ENCODE measurements around the gene LCN9. TPM values are rescaled to one million over a fixed set of nuclear protein-coding genes. Genes with fewer than 3 reads are reported as not detected.
A peak's percentile ranks its signal among the peaks of the same experiment; 100 is the strongest.
"Not testable (repeated sequence)": the region's sequence is repeated elsewhere in the genome, so short reads cannot be mapped to it uniquely, and the experiment has no call there.

Gene LCN9
- total and polyA plus RNA-seq, 7 experiments from 2014 or later = not detected

- H3K4me3 Mint-ChIP-seq = no peak overlapping the region
- intact Hi-C loops (cut with micrococcal nuclease) = no loop called here
- POLR2A ChIA-PET = no interaction called here
- H3K9me3 ChIP-seq (ENCODE audit: control insufficient read depth in 2 of 3, low read length in 3 of 3) = no peaks in the 10 kb centered on the region
- H3K27ac Mint-ChIP-seq = no peak overlapping the region
- H3K4me1 ChIP-seq (ENCODE audit: control insufficient read depth in 2 of 2, insufficient read depth in 2 of 2, low read length in 2 of 2) = no peaks in the 10 kb centered on the region
- H3K27me3 ChIP-seq (ENCODE audit: control insufficient read depth in 2 of 2, insufficient read depth in 2 of 2, low read length in 2 of 2) = peaks cover 0 to 3% of the 10 kb centered on the region in 2 donors
- H3K27me3 Mint-ChIP-seq = peaks cover 0 to 51% (median 37%) of the 10 kb centered on the region in 5 donors
- no peak for DNase-seq
- ATAC-seq = no peak
- H3K4me1 Mint-ChIP-seq = no peaks in the 10 kb centered on the region
- CTCF ChIA-PET = no interaction called here
- no peaks in the 10 kb centered on the region for H3K36me3 ChIP-seq (ENCODE audit: control insufficient read depth in 2 of 3, insufficient read depth in 3 of 3, low read length in 3 of 3)
- no peak overlapping the region for H3K27ac ChIP-seq (ENCODE audit: low read depth, low read length)
- no peak overlapping the region for H3K4me3 ChIP-seq (ENCODE audit: low read length)
- no peaks in the 10 kb centered on the region for H3K36me3 Mint-ChIP-seq
- H3K9me3 Mint-ChIP-seq = peaks cover 0 to 22% (median 9%) of the 10 kb centered on the region in 11 donors
Observed at GRCh38 chr9:135632841-135633240, 30.3 kb upstream of the LCN9 start.

- H3K4me3 Mint-ChIP-seq; H3K36me3 Mint-ChIP-seq; H3K36me3 ChIP-seq (ENCODE audit: control insufficient read depth in 2 of 3, insufficient read depth in 3 of 3, low read length in 3 of 3); H3K27ac Mint-ChIP-seq; ATAC-seq; H3K4me1 Mint-ChIP-seq; DNase-seq; H3K27me3 ChIP-seq (ENCODE audit: control insufficient read depth in 2 of 2, insufficient read depth in 2 of 2, low read length in 2 of 2); intact Hi-C loops (cut with micrococcal nuclease); H3K4me3 ChIP-seq (ENCODE audit: low read length); H3K4me1 ChIP-seq (ENCODE audit: control insufficient read depth in 2 of 2, insufficient read depth in 2 of 2, low read length in 2 of 2); POLR2A ChIA-PET; H3K9me3 ChIP-seq (ENCODE audit: control insufficient read depth in 2 of 3, low read length in 3 of 3); H3K27ac ChIP-seq (ENCODE audit: low read depth, low read length): not testable (repeated sequence)
- Mint-ChIP-seq H3K27me3 (peaks cover 0 to 59% (median 53%) of the 10 kb centered on the region in 5 donors), H3K9me3 (peaks cover 0 to 11% (median 2%) of the 10 kb centered on the region in 11 donors)
- CTCF ChIA-PET = interaction anchor here (0.7 kb wide), 1 partner anchor 34 kb away, joined by 3 read pairs; no protein-coding TSS in a partner anchor
Observed at GRCh38 chr9:135636930-135637530, 26.1 kb upstream of the LCN9 start.

DNA sequence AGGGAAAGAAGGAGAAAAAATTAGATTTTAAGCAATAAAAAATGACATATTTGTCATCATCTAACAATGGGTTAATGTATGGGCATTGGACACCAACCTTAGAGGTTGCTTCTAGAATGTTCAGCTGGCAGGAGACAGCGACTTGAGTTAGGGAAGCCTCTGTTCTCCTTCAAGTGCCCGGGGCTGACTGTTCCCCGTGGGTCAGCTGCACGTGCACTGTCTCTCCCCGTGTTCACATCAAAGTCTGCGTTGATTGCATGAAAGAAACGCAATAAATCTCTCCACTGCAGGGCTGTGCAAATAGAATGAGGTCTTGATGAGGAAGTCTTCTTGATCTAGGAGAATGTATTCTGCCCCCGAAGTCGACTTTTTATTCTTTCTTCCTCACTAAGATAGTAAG lies 23.9 kb upstream of the LCN9 start, which contains the start of gene GLT6D1:
Gene GLT6D1 (minus strand): TSS at position 345 of the 400 bp plus-strand sequence. CDS start 353 bp downstream, outside the sequence.
- Histone ChIP-seq H3K9me3 (ENCODE audit: control insufficient read depth in 2 of 3, low read length in 3 of 3) (peaks cover 0 to 2% (median 0%) of the 10 kb centered on the region in 3 experiments), H3K36me3 (ENCODE audit: control insufficient read depth in 2 of 3, insufficient read depth in 3 of 3, low read length in 3 of 3) (no peaks in the 10 kb centered on the region), H3K27ac (ENCODE audit: low read depth, low read length) (no peak within 1 kb of the TSS), H3K4me3 (ENCODE audit: low read length) (no peak within 1 kb of the TSS), H3K27me3 (ENCODE audit: control insufficient read depth in 2 of 2, insufficient read depth in 2 of 2, low read length in 2 of 2) (peaks cover 0 to 3% of the 10 kb centered on the region in 2 donors), H3K4me1 (ENCODE audit: control insufficient read depth in 2 of 2, insufficient read depth in 2 of 2, low read length in 2 of 2) (no peaks in the 10 kb centered on the region)
- peaks cover 1 to 24% (median 12%) of the 10 kb centered on the region in 11 donors for H3K9me3 Mint-ChIP-seq
- no peak within 1 kb of the TSS for H3K4me3 Mint-ChIP-seq
- ChIA-PET POLR2A (no interaction called here), CTCF (no interaction called here)
- H3K27me3 Mint-ChIP-seq = peaks cover 0 to 65% (median 54%) of the 10 kb centered on the region in 5 donors
- ATAC-seq (no peak), DNase-seq (no peak)
- peaks cover 0 to 4% (median 0%) of the 10 kb centered on the region in 7 donors for H3K4me1 Mint-ChIP-seq
- intact Hi-C loops (cut with micrococcal nuclease) = no loop called here
- H3K36me3 Mint-ChIP-seq = peaks cover 0 to 4% (median 0%) of the 10 kb centered on the region in 5 donors
- no peak within 1 kb of the TSS for H3K27ac Mint-ChIP-seq

GRCh38 chr9:135641047-135641446 lies 22.1 kb upstream of the LCN9 start:
- Mint-ChIP-seq H3K27ac (no peak overlapping the region), H3K4me3 (no peak overlapping the region), H3K9me3 (peaks cover 14 to 40% (median 24%) of the 10 kb centered on the region in 11 donors), H3K36me3 (peaks cover 0 to 13% (median 4%) of the 10 kb centered on the region in 5 donors), H3K27me3 (peaks cover 0 to 49% (median 42%) of the 10 kb centered on the region in 5 donors), H3K4me1 (peaks cover 0 to 4% (median 0%) of the 10 kb centered on the region in 7 donors)
- Histone ChIP-seq H3K27me3 (ENCODE audit: control insufficient read depth in 2 of 2, insufficient read depth in 2 of 2, low read length in 2 of 2) (peaks cover 0 to 3% of the 10 kb centered on the region in 2 donors), H3K36me3 (ENCODE audit: control insufficient read depth in 2 of 3, insufficient read depth in 3 of 3, low read length in 3 of 3) (no peaks in the 10 kb centered on the region), H3K27ac (ENCODE audit: low read depth, low read length) (no peak overlapping the region), H3K4me1 (ENCODE audit: control insufficient read depth in 2 of 2, insufficient read depth in 2 of 2, low read length in 2 of 2) (no peaks in the 10 kb centered on the region), H3K4me3 (ENCODE audit: low read length) (no peak overlapping the region), H3K9me3 (ENCODE audit: control insufficient read depth in 2 of 3, low read length in 3 of 3) (peaks cover 0 to 16% (median 0%) of the 10 kb centered on the region in 3 experiments)
- intact Hi-C loops (cut with micrococcal nuclease) = no loop called here
- DNase-seq (no peak), ATAC-seq (no peak)
- ChIA-PET CTCF (no interaction called here), POLR2A (no interaction called here)

DNA sequence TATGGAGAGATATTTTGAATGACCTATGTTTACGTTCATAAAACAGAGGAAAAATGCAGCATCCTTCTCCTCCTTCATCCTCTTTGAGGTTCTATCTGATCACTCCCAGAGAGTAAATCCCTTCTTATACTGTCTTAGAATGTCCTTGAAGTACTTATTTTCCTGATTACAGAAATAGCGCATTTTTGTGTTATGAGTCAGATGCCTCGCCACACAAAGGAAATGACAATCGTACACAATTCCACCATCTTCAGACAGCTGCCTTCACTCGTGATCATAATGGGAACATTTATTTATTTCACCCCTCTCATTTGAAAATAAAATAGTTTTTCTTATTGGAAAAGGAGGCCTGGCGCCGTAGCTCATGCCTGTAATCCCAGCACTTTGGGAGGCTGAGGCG lies 21.4 kb upstream of the LCN9 start:
- ChIA-PET POLR2A (no interaction called here), CTCF (no interaction called here)
- Histone ChIP-seq H3K4me1 (ENCODE audit: control insufficient read depth in 2 of 2, insufficient read depth in 2 of 2, low read length in 2 of 2) (no peaks in the 10 kb centered on the region), H3K27ac (ENCODE audit: low read depth, low read length) (no peak overlapping the region), H3K27me3 (ENCODE audit: control insufficient read depth in 2 of 2, insufficient read depth in 2 of 2, low read length in 2 of 2) (no peaks in the 10 kb centered on the region), H3K36me3 (ENCODE audit: control insufficient read depth in 2 of 3, insufficient read depth in 3 of 3, low read length in 3 of 3) (no peaks in the 10 kb centered on the region), H3K4me3 (ENCODE audit: low read length) (no peak overlapping the region), H3K9me3 (ENCODE audit: control insufficient read depth in 2 of 3, low read length in 3 of 3) (peaks cover 0 to 16% (median 0%) of the 10 kb centered on the region in 3 experiments)
- no peak for ATAC-seq
- H3K4me3 Mint-ChIP-seq = no peak overlapping the region
- intact Hi-C loops (cut with micrococcal nuclease) = no loop called here
- no peak overlapping the region for H3K27ac Mint-ChIP-seq
- H3K9me3 Mint-ChIP-seq = peaks cover 14 to 47% (median 24%) of the 10 kb centered on the region in 11 donors
- H3K4me1 Mint-ChIP-seq = peaks cover 0 to 4% (median 0%) of the 10 kb centered on the region in 7 donors
- DNase-seq = no peak
- peaks cover 0 to 44% (median 37%) of the 10 kb centered on the region in 5 donors for H3K27me3 Mint-ChIP-seq
- peaks cover 0 to 15% (median 4%) of the 10 kb centered on the region in 5 donors for H3K36me3 Mint-ChIP-seq

DNA sequence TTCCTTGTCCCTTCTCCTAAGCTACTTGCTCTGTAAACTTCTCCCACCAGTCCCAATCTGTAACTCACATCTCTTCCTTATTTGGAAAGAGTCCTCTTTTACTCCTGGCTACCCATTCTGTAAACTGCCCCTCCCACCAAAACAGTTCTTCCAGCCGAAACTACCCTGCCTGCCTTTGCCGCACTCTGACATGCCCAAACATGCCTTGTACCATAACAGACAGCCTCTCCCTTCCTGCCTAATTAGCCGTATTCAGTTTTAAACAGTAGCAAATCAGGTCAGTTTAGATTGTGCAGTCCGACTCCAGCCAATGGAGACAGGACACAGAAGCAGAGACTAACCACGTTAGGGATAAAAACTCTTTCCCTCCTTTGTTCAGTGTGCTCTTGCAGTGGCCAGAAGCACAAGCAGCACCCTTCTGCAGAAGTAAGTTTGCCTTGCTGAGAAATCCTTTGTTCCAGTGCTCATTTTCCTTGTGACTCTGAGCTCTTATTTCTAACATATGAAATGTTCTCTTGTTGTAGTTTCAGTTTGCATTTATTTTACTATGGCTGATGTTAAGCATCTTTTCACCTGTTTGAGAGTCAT lies 18.4 kb upstream of the LCN9 start:
- Histone ChIP-seq H3K4me1 (ENCODE audit: control insufficient read depth in 2 of 2, insufficient read depth in 2 of 2, low read length in 2 of 2) (no peaks in the 10 kb centered on the region), H3K9me3 (ENCODE audit: control insufficient read depth in 2 of 3, low read length in 3 of 3) (peaks cover 0 to 40% (median 0%) of the 10 kb centered on the region in 3 experiments), H3K4me3 (ENCODE audit: low read length) (no peak overlapping the region), H3K36me3 (ENCODE audit: control insufficient read depth in 2 of 3, insufficient read depth in 3 of 3, low read length in 3 of 3) (no peaks in the 10 kb centered on the region), H3K27me3 (ENCODE audit: control insufficient read depth in 2 of 2, insufficient read depth in 2 of 2, low read length in 2 of 2) (no peaks in the 10 kb centered on the region), H3K27ac (ENCODE audit: low read depth, low read length) (no peak overlapping the region)
- Mint-ChIP-seq H3K4me1 (peaks cover 0 to 4% (median 0%) of the 10 kb centered on the region in 7 donors), H3K27ac (peak overlapping the region in 1 of 9 donors; percentile 56), H3K9me3 (peaks cover 17 to 71% (median 43%) of the 10 kb centered on the region in 11 donors), H3K36me3 (peaks cover 0 to 23% (median 4%) of the 10 kb centered on the region in 5 donors), H3K4me3 (peak overlapping the region in 1 of 10 donors; percentile 42), H3K27me3 (peaks cover 0 to 30% (median 16%) of the 10 kb centered on the region in 5 donors)
- DNase-seq (no peak), ATAC-seq (no peak)
- intact Hi-C loops (cut with micrococcal nuclease) = no loop called here
- POLR2A ChIA-PET = no interaction called here
- CTCF ChIA-PET = no interaction called here
